H9 (cell line): ENCODE results near the gene ARID1B. TPM values are rescaled to one million over a fixed set of nuclear protein-coding genes. Genes with fewer than 3 reads are reported as not detected.

Experiments
- DNase-seq: peaks from one replicate; pipeline ENCODE4 v3.0.0-alpha.2; 2017
- H2AFZ ChIP-seq: one replicate; pipeline ENCODE4 v1.6.1; 2013; ENCODE audit warnings: mild to moderate bottlenecking, low read length, control low read depth, moderate library complexity
- H2AK5ac ChIP-seq: 2 replicates; pipeline ENCODE4 v1.6.1; 2013; ENCODE audit warnings: low read length, control low read depth, mixed read lengths; ENCODE audit not compliant: insufficient read length
- H2BK120ac ChIP-seq: one replicate; pipeline ENCODE4 v1.6.1; 2013; ENCODE audit warnings: low read depth, mild to moderate bottlenecking, low read length, control low read depth, inconsistent platforms; ENCODE audit not compliant: poor library complexity, severe bottlenecking
- H2BK12ac ChIP-seq: 2 replicates; pipeline ENCODE4 v1.6.1; 2013; ENCODE audit warnings: low read length, control low read depth, mixed read lengths, low read depth; ENCODE audit not compliant: insufficient read length
- H2BK15ac ChIP-seq: 2 replicates; pipeline ENCODE4 v1.6.1; 2013; ENCODE audit warnings: low read depth, low read length, control low read depth
- H2BK20ac ChIP-seq: one replicate; pipeline ENCODE4 v1.6.1; 2013; ENCODE audit warnings: low read depth, mild to moderate bottlenecking, low read length, control low read depth, inconsistent platforms; ENCODE audit not compliant: poor library complexity, severe bottlenecking
- H2BK5ac ChIP-seq: 2 replicates; pipeline ENCODE4 v1.6.1; 2013; ENCODE audit warnings: low read length, control low read depth, mixed read lengths; ENCODE audit not compliant: insufficient read length
- H3K14ac ChIP-seq: 2 replicates; pipeline ENCODE4 v1.6.1; 2013; ENCODE audit warnings: low read length, control low read depth; ENCODE audit not compliant: insufficient read depth
- H3K18ac ChIP-seq: 2 replicates; pipeline ENCODE4 v1.6.1; 2013; ENCODE audit warnings: low read depth, mild to moderate bottlenecking, mixed read lengths, low read length, control low read depth; ENCODE audit not compliant: insufficient read length
- H3K23ac ChIP-seq: 2 replicates; pipeline ENCODE4 v1.6.1; 2013; ENCODE audit warnings: low read length, control low read depth, mixed read lengths, low read depth; ENCODE audit not compliant: insufficient read length
- H3K23me2 ChIP-seq: 2 replicates; pipeline ENCODE4 v1.6.1; 2013; ENCODE audit warnings: low read depth, mild to moderate bottlenecking, mixed read lengths, low read length, control low read depth; ENCODE audit not compliant: insufficient read length, poor library complexity, severe bottlenecking
- H3K27ac ChIP-seq: 2 replicates; pipeline ENCODE4 v1.5.1; 2013; ENCODE audit warnings: low read length, control low read depth, mixed read lengths, low read depth; ENCODE audit not compliant: insufficient read length
- H3K27me3 ChIP-seq: 2 replicates; pipeline ENCODE4 v1.6.1; 2013; ENCODE audit warnings: low read length, control low read depth, inconsistent platforms; ENCODE audit not compliant: insufficient read depth
- H3K4ac ChIP-seq: 2 replicates; pipeline ENCODE4 v1.6.1; 2013; ENCODE audit warnings: low read depth, mild to moderate bottlenecking, control low read depth, inconsistent platforms, low read length, moderate library complexity
- H3K4me1 ChIP-seq: 2 replicates; pipeline ENCODE4 v1.6.1; 2013; ENCODE audit warnings: low read length, control low read depth, inconsistent platforms; ENCODE audit not compliant: insufficient read depth
- H3K4me2 ChIP-seq: 2 replicates; pipeline ENCODE4 v1.6.1; 2013; ENCODE audit warnings: low read length, control low read depth, mixed read lengths; ENCODE audit not compliant: insufficient read length, insufficient read depth
- H3K56ac ChIP-seq: 2 replicates; pipeline ENCODE4 v1.6.1; 2013; ENCODE audit warnings: low read depth, mild to moderate bottlenecking, mixed read lengths, low read length, control low read depth; ENCODE audit not compliant: insufficient read length
- H3K79me1 ChIP-seq: 2 replicates; pipeline ENCODE4 v1.6.1; 2013; ENCODE audit warnings: low read depth, mild to moderate bottlenecking, moderate library complexity, low read length, control low read depth, inconsistent platforms; ENCODE audit not compliant: insufficient read depth, poor library complexity, severe bottlenecking
- H3K79me2 ChIP-seq: 2 replicates; pipeline ENCODE4 v1.6.1; 2013; ENCODE audit warnings: low read length, control low read depth, inconsistent platforms; ENCODE audit not compliant: insufficient read depth
- H3K9ac ChIP-seq: 2 replicates; pipeline ENCODE4 v1.6.1; 2013; ENCODE audit warnings: low read length, control low read depth, mixed read lengths; ENCODE audit not compliant: insufficient read length; ENCODE audit errors: extremely low read depth
- H3K9me3 ChIP-seq: one replicate; pipeline ENCODE4 v1.6.1; 2013; ENCODE audit warnings: low read depth, low read length, inconsistent platforms; ENCODE audit not compliant: control insufficient read depth
- H3T11ph ChIP-seq: one replicate; pipeline ENCODE4 v1.6.1; 2013; ENCODE audit warnings: mild to moderate bottlenecking, low read length, control low read depth, inconsistent platforms
- H4K20me1 ChIP-seq: one replicate; pipeline ENCODE4 v1.6.1; 2013; ENCODE audit not compliant: control insufficient read depth, insufficient read length, insufficient read depth
- H4K5ac ChIP-seq: 2 replicates; pipeline ENCODE4 v1.6.1; 2013; ENCODE audit warnings: low read depth, mild to moderate bottlenecking, mixed read lengths, low read length, control low read depth; ENCODE audit not compliant: insufficient read length
- H4K8ac ChIP-seq: replicated peaks from 2 replicates; pipeline ENCODE4 v1.6.1; 2013; ENCODE audit warnings: low read length, control low read depth, mixed read lengths, low read depth; ENCODE audit not compliant: insufficient read length
- H4K91ac ChIP-seq: 2 replicates; pipeline ENCODE4 v1.6.1; 2013; ENCODE audit warnings: low read depth, mild to moderate bottlenecking, moderate library complexity, mixed read lengths, low read length, control low read depth; ENCODE audit not compliant: insufficient read length
- H3K27ac Mint-ChIP-seq, 3 experiments: 2 replicates in 2 of 3; 3 replicates in 1 of 3; pipeline ENCODE4 v1.8.0; 2020 to 2021; ENCODE audit warnings: mixed read lengths in 3 of 3, mild to moderate bottlenecking in 1 of 3, moderate library complexity in 1 of 3
- H3K27me3 Mint-ChIP-seq: 2 replicates; pipeline ENCODE4 v1.8.0; 2021; ENCODE audit warnings: low read depth, mild to moderate bottlenecking, moderate library complexity, mixed read lengths
- H3K36me3 Mint-ChIP-seq, 3 experiments: 2 replicates in 2 of 3; 3 replicates in 1 of 3; pipeline ENCODE4 v1.8.0; 2020 to 2021; ENCODE audit warnings: low read depth in 3 of 3, mixed read lengths in 3 of 3; ENCODE audit not compliant: insufficient read depth in 1 of 3
- H3K4me1 Mint-ChIP-seq, 2 experiments: 2 replicates each; pipeline ENCODE4 v1.8.0; 2020; ENCODE audit warnings: mixed read lengths in 2 of 2
- H3K4me3 Mint-ChIP-seq, 2 experiments: 2 replicates in 1 of 2; 3 replicates in 1 of 2; pipeline ENCODE4 v1.8.0; 2020 to 2021; ENCODE audit warnings: mild to moderate bottlenecking in 2 of 2, mixed read lengths in 2 of 2, moderate library complexity in 1 of 2
- H3K9me3 Mint-ChIP-seq, 2 experiments: 2 replicates in 1 of 2; 3 replicates in 1 of 2; pipeline ENCODE4 v1.8.0; 2020; ENCODE audit warnings: mild to moderate bottlenecking in 2 of 2, mixed read lengths in 2 of 2, moderate library complexity in 1 of 2
- CTCF ChIP-seq: fragments of 200-600 bp; sonication (generic); conservative IDR thresholded peaks from 3 replicates; pipeline ENCODE4 v1.8.0; 2021; ENCODE audit warnings: antibody characterized with exemption, mild to moderate bottlenecking
- WGBS: extraction: QIAGEN DNeasy Blood & Tissue Kit; methylation state at CpG from one replicate; pipeline ENCODE4 v1.1.7; 2013; ENCODE audit warnings: missing lambda C conversion rate, low lambda C conversion rate, mixed read lengths; ENCODE audit not compliant: insufficient read length; ENCODE audit errors: extremely low coverage; 5-methylcytosine and 5-hydroxymethylcytosine counted together
- total RNA-seq: library from RNA; stranded (reverse); gene quantifications from 2 replicates; pipeline ENCODE4 v1.2.1, GENCODE V29; 2021

ARID1B gene
- total RNA-seq, 1 experiment from 2014 or later, result 88.2 TPM

- WGBS, result no CpG with 5 or more reads among the region's 12 CpGs
- no peak overlapping the region for H2AFZ ChIP-seq
- no peak overlapping the region for H2BK120ac ChIP-seq
- peaks cover 4 to 24% (median 21%) of the 10 kb centered on the region in 3 experiments for H3K36me3 Mint-ChIP-seq
- H3K23ac ChIP-seq, result no peak overlapping the region
- no peak overlapping the region for H3K27ac ChIP-seq
- H3K18ac ChIP-seq, result no peak overlapping the region
- no peak for DNase-seq
- H3K14ac ChIP-seq, result no peak overlapping the region
- no peak overlapping the region for H2BK20ac ChIP-seq
- no peak overlapping the region for H2AK5ac ChIP-seq
- H3K79me2 ChIP-seq, result no peaks in the 10 kb centered on the region
- no peaks in the 10 kb centered on the region for H3K9me3 ChIP-seq
- no peak overlapping the region for H3K4me2 ChIP-seq
- H3K9ac ChIP-seq, result no peak overlapping the region
- H3K4me1 Mint-ChIP-seq, result peaks cover 14 to 22% of the 10 kb centered on the region in 2 experiments
- no peaks in the 10 kb centered on the region; the same call in 1 of the 2 replicates for H3K27me3 Mint-ChIP-seq
- no peaks in the 10 kb centered on the region for H4K20me1 ChIP-seq
- no peaks in the 10 kb centered on the region for H3K23me2 ChIP-seq
- no peak overlapping the region for H2BK5ac ChIP-seq
- H2BK15ac ChIP-seq, result no peak overlapping the region
- no peaks in the 10 kb centered on the region for H3K4me1 ChIP-seq
- H4K5ac ChIP-seq, result no peak overlapping the region
- no peak overlapping the region for H2BK12ac ChIP-seq
- H4K91ac ChIP-seq, result no peak overlapping the region
- H4K8ac ChIP-seq, result no peak overlapping the region
- H3K9me3 Mint-ChIP-seq, result no peaks in the 10 kb centered on the region
- no peak overlapping the region; a peak in 1 of 7 replicates for H3K27ac Mint-ChIP-seq
- H3K4me3 Mint-ChIP-seq, result no peak overlapping the region
- H3K27me3 ChIP-seq, result no peaks in the 10 kb centered on the region
- no peak overlapping the region for H3T11ph ChIP-seq
- H3K4ac ChIP-seq, result no peak overlapping the region
- H3K56ac ChIP-seq, result no peak overlapping the region
- no peak for TF ChIP-seq CTCF
- no peaks in the 10 kb centered on the region for H3K79me1 ChIP-seq
Observed at GRCh38 chr6:157167837-157168236, 390.7 kb downstream of the ARID1B start.
